NB4 (cell line): ENCODE results near the gene BTBD16.

ENCODE experiments used
- MAX ChIP-seq: IDR thresholded peaks from 2 replicates; pipeline ENCODE4 v1.6.1; 2011; ENCODE audit warnings: low read depth, low read length
- POLR2A ChIP-seq: IDR thresholded peaks from 2 replicates; pipeline ENCODE4 v1.6.1; 2011; ENCODE audit warnings: mild to moderate bottlenecking; ENCODE audit not compliant: insufficient read length; ENCODE audit errors: extremely low read depth
- TF ChIP-seq, protein P1 (sequence below): IDR thresholded peaks from one replicate; pipeline ENCODE4 v1.5.1; 2012; ENCODE audit warnings: low read depth, low read length

DNA sequence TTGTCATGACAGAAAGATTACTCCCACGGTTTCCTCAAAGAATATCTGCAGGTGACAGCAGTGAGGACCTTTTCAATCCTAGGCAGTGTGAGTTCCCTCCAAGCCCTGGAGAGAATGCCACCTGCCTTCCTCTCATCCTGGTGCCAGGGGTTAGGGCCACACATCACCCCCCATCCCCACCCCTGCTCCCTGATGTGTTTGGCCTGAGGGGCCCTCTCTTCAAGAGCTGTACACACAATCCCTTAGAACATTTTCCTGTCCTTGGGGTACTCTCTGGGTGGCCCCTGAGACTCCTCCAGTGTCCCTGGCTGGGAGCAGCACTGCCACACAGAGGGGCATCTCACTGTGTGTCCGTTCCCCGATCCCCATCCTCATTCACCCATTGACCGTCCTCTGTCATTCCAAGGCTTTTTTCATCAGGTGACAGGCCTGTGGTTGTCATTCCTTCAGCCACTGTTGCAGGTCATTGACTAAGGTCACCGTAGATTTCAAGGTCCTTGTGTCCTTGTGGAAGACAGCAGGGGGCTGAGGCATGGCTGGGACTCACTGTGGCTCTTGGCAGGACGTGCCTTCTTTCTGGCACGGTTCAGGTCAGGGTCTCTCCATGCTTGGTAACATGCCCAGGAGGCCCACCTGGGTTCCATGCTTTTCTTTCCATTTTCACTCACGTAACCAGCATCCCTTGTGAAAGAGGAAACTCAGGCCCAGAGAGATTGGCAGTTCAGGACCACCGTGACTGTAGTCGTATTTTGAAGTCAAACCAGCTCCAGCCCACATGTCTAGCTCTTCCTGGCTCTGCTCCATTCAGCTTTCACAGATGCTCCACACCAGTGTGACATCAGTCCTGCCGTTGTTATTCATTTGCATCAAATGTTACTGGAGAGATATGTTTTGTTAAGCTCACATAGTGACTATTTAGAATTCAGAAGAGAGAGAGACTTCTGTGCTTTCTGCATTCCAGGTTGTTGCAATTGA, 26.8 kb upstream of the BTBD16 start:
- TF ChIP-seq MAX (no peak), POLR2A (no peak)
- TF ChIP-seq, protein P1, sequence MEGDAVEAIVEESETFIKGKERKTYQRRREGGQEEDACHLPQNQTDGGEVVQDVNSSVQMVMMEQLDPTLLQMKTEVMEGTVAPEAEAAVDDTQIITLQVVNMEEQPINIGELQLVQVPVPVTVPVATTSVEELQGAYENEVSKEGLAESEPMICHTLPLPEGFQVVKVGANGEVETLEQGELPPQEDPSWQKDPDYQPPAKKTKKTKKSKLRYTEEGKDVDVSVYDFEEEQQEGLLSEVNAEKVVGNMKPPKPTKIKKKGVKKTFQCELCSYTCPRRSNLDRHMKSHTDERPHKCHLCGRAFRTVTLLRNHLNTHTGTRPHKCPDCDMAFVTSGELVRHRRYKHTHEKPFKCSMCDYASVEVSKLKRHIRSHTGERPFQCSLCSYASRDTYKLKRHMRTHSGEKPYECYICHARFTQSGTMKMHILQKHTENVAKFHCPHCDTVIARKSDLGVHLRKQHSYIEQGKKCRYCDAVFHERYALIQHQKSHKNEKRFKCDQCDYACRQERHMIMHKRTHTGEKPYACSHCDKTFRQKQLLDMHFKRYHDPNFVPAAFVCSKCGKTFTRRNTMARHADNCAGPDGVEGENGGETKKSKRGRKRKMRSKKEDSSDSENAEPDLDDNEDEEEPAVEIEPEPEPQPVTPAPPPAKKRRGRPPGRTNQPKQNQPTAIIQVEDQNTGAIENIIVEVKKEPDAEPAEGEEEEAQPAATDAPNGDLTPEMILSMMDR = no peak
